ENCODE results near the gene NCKAP5.

NCKAP5 gene

GRCh38 chr2:132897111-132897510, 671.2 kb downstream of the NCKAP5 start:
- TF ChIP-seq CTCF (IDR thresholded peaks at IDR 0.05; ENCODE audit: insufficient read depth, low read depth, low read length, missing control alignments) = no peak
- DNase-seq (ENCODE audit: low read depth) = no peak
- no peak overlapping the region for H3K4me3 ChIP-seq (ENCODE audit: low read depth, low read length)

GRCh38 chr2:132896073-132896472, 672.2 kb downstream of the NCKAP5 start:
- no peak for TF ChIP-seq CTCF (IDR thresholded peaks at IDR 0.05; ENCODE audit: insufficient read depth, low read depth, low read length, missing control alignments)
- no peak overlapping the region for H3K4me3 ChIP-seq (ENCODE audit: low read depth, low read length)
- DNase-seq (ENCODE audit: low read depth) = peak; percentile 31

- TF ChIP-seq CTCF (IDR thresholded peaks at IDR 0.05; ENCODE audit: insufficient read depth, low read depth, low read length, missing control alignments) = no peak
- DNase-seq (ENCODE audit: low read depth) = no peak
- no peak overlapping the region for H3K4me3 ChIP-seq (ENCODE audit: low read depth, low read length)
Measured at GRCh38 chr2:132891498-132891897, 676.8 kb downstream of the NCKAP5 start.

- no peak for DNase-seq (ENCODE audit: low read depth)
- no peak overlapping the region for H3K4me3 ChIP-seq (ENCODE audit: low read depth, low read length)
- no peak for TF ChIP-seq CTCF (IDR thresholded peaks at IDR 0.05; ENCODE audit: insufficient read depth, low read depth, low read length, missing control alignments)
Measured at GRCh38 chr2:132886574-132886973, 681.7 kb downstream of the NCKAP5 start.

GRCh38 chr2:132884705-132885104, 683.6 kb downstream of the NCKAP5 start:
- no peak for TF ChIP-seq CTCF (IDR thresholded peaks at IDR 0.05; ENCODE audit: insufficient read depth, low read depth, low read length, missing control alignments)
- no peak for DNase-seq (ENCODE audit: low read depth)
- no peak overlapping the region for H3K4me3 ChIP-seq (ENCODE audit: low read depth, low read length)

- TF ChIP-seq CTCF (IDR thresholded peaks at IDR 0.05; ENCODE audit: insufficient read depth, low read depth, low read length, missing control alignments) = no peak
- no peak overlapping the region for H3K4me3 ChIP-seq (ENCODE audit: low read depth, low read length)
- no peak for DNase-seq (ENCODE audit: low read depth)
Measured at GRCh38 chr2:132884292-132884691, 684.0 kb downstream of the NCKAP5 start.

- no peak for DNase-seq (ENCODE audit: low read depth)
- no peak overlapping the region for H3K4me3 ChIP-seq (ENCODE audit: low read depth, low read length)
- no peak for TF ChIP-seq CTCF (IDR thresholded peaks at IDR 0.05; ENCODE audit: insufficient read depth, low read depth, low read length, missing control alignments)
Measured at GRCh38 chr2:132883430-132883829, 684.8 kb downstream of the NCKAP5 start.

Data from GM12865 (cell line).